Osteocyte (in vitro differentiated cells): ENCODE results near the gene PIGK. TPM values are rescaled to one million over a fixed set of nuclear protein-coding genes. Genes with fewer than 3 reads are reported as not detected.
"Not testable (repeated sequence)": the region's sequence is repeated elsewhere in the genome, so short reads cannot be mapped to it uniquely, and the experiment has no call there.

ENCODE experiments used
- DNase-seq: peaks from one replicate; pipeline ENCODE4 v3.0.0; 2021; ENCODE audit warnings: mixed read lengths; ENCODE audit not compliant: unreplicated experiment; ENCODE audit errors: extremely low spot score
- H3K27ac Mint-ChIP-seq: one replicate; pipeline ENCODE4 v1.8.0; 2021; ENCODE audit warnings: mild to moderate bottlenecking, mixed read lengths; ENCODE audit not compliant: unreplicated experiment
- H3K27me3 Mint-ChIP-seq: one replicate; pipeline ENCODE4 v1.8.0; 2021; ENCODE audit warnings: mixed read lengths; ENCODE audit not compliant: unreplicated experiment
- H3K36me3 Mint-ChIP-seq: one replicate; pipeline ENCODE4 v1.8.0; 2021; ENCODE audit warnings: mixed read lengths; ENCODE audit not compliant: unreplicated experiment
- H3K4me1 Mint-ChIP-seq: one replicate; pipeline ENCODE4 v1.8.0; 2021; ENCODE audit warnings: mixed read lengths; ENCODE audit not compliant: unreplicated experiment
- H3K4me3 Mint-ChIP-seq: one replicate; pipeline ENCODE4 v1.8.0; 2021; ENCODE audit warnings: mild to moderate bottlenecking, moderate library complexity, mixed read lengths; ENCODE audit not compliant: unreplicated experiment
- H3K9me3 Mint-ChIP-seq: one replicate; pipeline ENCODE4 v1.8.0; 2021; ENCODE audit warnings: mixed read lengths; ENCODE audit not compliant: unreplicated experiment
- total RNA-seq: library from RNA; stranded (reverse); gene quantifications from 2 replicates; pipeline ENCODE4 v1.2.1, GENCODE V29; 2021
- TF ChIP-seq, protein P1 (sequence below): fragments of 200-600 bp; sonication (generic); IDR thresholded peaks from 2 replicates; pipeline ENCODE4 v1.5.0; 2021; ENCODE audit warnings: antibody characterized with exemption, mild to moderate bottlenecking, moderate library complexity

The PIGK gene
- total RNA-seq, 1 donor from 2014 or later, result 53.8 TPM

DNA sequence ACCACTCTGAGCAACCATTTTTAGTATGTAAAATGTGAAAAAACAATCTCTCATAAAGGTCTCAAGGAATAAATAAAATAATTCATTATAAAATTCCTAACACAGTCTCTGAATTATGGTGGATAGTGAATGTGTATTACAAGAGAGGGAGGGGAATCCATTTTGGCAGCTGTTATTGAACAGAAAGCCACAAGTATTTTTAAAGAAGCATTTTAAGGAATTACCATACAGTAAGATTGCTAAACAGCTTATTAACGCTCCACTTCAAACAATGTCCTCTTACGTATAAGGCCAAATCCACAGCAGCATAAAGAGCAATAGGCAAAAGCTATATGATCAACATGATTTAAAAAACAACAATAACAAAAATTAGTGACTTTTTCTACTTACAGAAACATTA lies 18.4 kb downstream of the PIGK start:
- Mint-ChIP-seq H3K36me3 (peaks cover 12% of the 10 kb centered on the region), H3K27ac (no peak overlapping the region), H3K4me1 (peaks cover 19% of the 10 kb centered on the region), H3K27me3 (no peaks in the 10 kb centered on the region), H3K9me3 (peaks cover 12% of the 10 kb centered on the region), H3K4me3 (no peak overlapping the region)
- TF ChIP-seq, protein P1, sequence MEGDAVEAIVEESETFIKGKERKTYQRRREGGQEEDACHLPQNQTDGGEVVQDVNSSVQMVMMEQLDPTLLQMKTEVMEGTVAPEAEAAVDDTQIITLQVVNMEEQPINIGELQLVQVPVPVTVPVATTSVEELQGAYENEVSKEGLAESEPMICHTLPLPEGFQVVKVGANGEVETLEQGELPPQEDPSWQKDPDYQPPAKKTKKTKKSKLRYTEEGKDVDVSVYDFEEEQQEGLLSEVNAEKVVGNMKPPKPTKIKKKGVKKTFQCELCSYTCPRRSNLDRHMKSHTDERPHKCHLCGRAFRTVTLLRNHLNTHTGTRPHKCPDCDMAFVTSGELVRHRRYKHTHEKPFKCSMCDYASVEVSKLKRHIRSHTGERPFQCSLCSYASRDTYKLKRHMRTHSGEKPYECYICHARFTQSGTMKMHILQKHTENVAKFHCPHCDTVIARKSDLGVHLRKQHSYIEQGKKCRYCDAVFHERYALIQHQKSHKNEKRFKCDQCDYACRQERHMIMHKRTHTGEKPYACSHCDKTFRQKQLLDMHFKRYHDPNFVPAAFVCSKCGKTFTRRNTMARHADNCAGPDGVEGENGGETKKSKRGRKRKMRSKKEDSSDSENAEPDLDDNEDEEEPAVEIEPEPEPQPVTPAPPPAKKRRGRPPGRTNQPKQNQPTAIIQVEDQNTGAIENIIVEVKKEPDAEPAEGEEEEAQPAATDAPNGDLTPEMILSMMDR, result no peak
- DNase-seq, result no peak

DNA sequence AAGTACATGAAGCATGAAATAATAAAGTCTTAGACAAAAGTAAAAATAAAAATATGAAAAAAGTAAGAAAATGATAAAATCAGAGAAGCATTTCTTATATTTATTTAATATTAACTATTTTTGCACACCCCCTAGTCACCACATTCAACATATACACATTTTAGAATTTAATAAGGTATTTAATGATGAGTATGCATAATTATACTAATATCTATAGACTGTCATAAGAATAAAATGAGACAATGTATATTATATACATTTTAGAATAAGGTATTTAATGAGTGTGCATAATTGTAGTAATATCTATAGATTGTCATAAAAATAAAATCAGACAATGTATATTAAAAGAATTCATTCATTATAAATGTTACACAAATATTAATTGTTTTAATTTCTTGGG lies 18.9 kb downstream of the PIGK start:
- DNase-seq, result no peak
- TF ChIP-seq, protein P1, result no peak
- no peak overlapping the region for H3K27ac Mint-ChIP-seq
- peaks cover 16% of the 10 kb centered on the region for H3K4me1 Mint-ChIP-seq
- peaks cover 11% of the 10 kb centered on the region for H3K36me3 Mint-ChIP-seq
- H3K4me3 Mint-ChIP-seq, result no peak overlapping the region
- H3K9me3 Mint-ChIP-seq, result peaks cover 12% of the 10 kb centered on the region
- H3K27me3 Mint-ChIP-seq, result no peaks in the 10 kb centered on the region

DNA sequence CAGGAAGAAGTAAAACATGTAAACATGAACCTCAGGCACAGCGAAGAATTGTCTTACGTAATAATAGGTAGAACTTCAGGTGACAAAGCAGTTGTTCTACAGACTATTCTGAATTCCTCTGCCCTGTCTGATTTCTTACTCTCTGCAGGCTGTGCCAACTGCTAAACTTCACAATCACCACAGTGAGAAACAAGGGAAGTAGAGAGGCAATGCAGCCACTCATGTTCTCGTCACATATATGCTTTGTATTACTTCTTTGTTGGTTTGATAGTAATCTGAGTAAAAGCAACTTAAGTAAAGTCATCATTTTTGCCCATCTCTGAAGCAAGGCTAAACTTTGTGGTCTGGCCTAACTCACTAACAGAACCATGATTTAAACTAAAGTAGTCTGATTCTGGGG lies 21.9 kb downstream of the PIGK start:
- Mint-ChIP-seq H3K9me3 (peaks cover 8% of the 10 kb centered on the region), H3K27ac (no peak overlapping the region), H3K4me1 (peaks cover 26% of the 10 kb centered on the region), H3K36me3 (peaks cover 3% of the 10 kb centered on the region), H3K4me3 (no peak overlapping the region), H3K27me3 (no peaks in the 10 kb centered on the region)
- TF ChIP-seq, protein P1, result no peak
- no peak for DNase-seq

DNA sequence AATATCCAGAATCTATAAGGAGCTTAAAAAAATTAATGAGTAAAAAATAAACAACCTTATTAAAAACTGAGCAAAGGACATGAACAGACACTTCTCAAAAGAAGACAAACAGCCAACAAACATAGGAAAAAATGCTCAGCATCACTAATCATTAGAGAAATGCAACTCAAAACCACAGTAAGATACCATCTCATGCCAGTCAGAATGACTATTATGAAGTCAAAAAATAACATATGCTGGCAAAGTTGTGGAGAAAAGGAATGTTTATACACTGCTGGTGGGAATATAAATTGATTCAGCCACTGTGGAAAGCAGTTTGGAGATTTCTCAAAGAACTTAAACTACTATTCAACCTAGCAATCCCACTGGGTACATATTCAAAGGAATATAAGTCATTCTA lies 25.3 kb downstream of the PIGK start:
- DNase-seq, result no peak
- H3K27me3 Mint-ChIP-seq, result no peaks in the 10 kb centered on the region
- H3K4me1 Mint-ChIP-seq, result peaks cover 20% of the 10 kb centered on the region
- peak overlapping the region; percentile 27 for H3K27ac Mint-ChIP-seq
- peaks cover 8% of the 10 kb centered on the region for H3K9me3 Mint-ChIP-seq
- TF ChIP-seq, protein P1, result no peak
- no peak overlapping the region for H3K4me3 Mint-ChIP-seq
- H3K36me3 Mint-ChIP-seq, result peaks cover 7% of the 10 kb centered on the region

DNA sequence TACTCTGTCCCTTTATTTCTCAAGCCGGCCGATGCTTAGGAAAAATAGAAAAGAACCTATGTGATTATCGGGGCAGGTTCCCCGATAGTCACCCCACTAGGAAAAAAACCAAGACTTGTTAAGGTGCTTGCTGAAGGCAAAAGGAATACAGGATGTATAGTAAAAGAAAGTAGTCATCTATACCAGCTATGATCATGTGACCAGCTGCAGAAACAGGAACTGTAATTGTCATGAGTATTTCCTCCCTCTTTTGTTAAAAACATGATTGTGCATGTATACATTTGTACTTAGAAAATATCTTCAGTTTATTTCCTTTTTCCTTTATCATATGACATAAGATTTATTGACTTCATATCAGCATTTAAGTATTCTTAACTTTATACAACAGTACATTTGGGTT lies 30.5 kb downstream of the PIGK start:
- no peak for DNase-seq
- peaks cover 12% of the 10 kb centered on the region for H3K36me3 Mint-ChIP-seq
- H3K27ac Mint-ChIP-seq, result no peak overlapping the region
- no peaks in the 10 kb centered on the region for H3K27me3 Mint-ChIP-seq
- H3K9me3 Mint-ChIP-seq, result peaks cover 4% of the 10 kb centered on the region
- no peak overlapping the region for H3K4me3 Mint-ChIP-seq
- H3K4me1 Mint-ChIP-seq, result peaks cover 10% of the 10 kb centered on the region
- TF ChIP-seq, protein P1, result no peak

DNA sequence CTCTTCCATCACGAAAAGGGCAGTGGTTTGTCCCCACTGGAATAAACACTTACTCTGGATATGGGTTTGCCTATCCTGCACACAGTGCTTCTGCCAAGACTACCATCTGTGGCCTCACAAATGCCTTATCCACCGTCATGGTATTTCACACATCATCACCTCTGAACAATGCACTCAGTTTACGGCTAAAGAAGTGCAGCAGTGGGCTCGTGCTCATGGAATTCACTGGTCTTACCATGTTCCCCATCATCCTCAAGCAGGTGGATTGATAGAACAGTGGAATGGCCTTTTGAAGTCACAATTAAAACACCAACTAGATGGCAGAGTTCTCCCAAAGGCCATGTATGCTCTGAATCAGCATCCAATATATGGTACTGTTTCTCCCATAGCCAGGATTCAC lies 32.3 kb downstream of the PIGK start:
- H3K9me3 Mint-ChIP-seq, DNase-seq, H3K4me1 Mint-ChIP-seq, H3K4me3 Mint-ChIP-seq, H3K27ac Mint-ChIP-seq, H3K27me3 Mint-ChIP-seq: not testable (repeated sequence)
- H3K36me3 Mint-ChIP-seq, result peaks cover 11% of the 10 kb centered on the region
